Heart left ventricle (tissue), 13 donors: Measurements from ENCODE around the gene STAM.

Experiments used
- POLR2A ChIP-seq, 2 donors: fragments of 450-650 bp; IDR thresholded peaks; one replicate each; pipeline ENCODE4 v1.6.1; 2017; ENCODE audit warnings: antibody characterized with exemption in 2 of 2, mild to moderate bottlenecking in 2 of 2, moderate library complexity in 2 of 2
- TF ChIP-seq, protein P1 (sequence below), 12 donors: fragments of 200-600 bp; sonication (generic) in 4 of 12; IDR thresholded peaks; one replicate each; pipeline versions ENCODE4 v1.5.0 to v1.8.0; 2018 to 2022; ENCODE audit warnings: antibody characterized with exemption in 12 of 12, mild to moderate bottlenecking in 5 of 12
- donor health status: ischemic (EF 13 %, LVEDD 7.1; RV severe dilation, severe dysfunction).
- donor health status: DM: no; HTN: yes; CAD: no.
- donor health status: DM: no; HTN: no; CAD: no.
- donor health status: ischemic (EF 25% LVEDD 6.9; RV normal size, moderate dysfunction).
- donor health status: ischemic (EF 25% LVEDD 5.7; RV mildly dilated, moderate dysfunction).
- donor health status: ischemic (EF 35%, LVEDD 5.7; RV mildly dilated, moderate dysfunction).
- donor health status: nonischemic (EF 11% LVEDD 7.7; RV severe dilation, severe dysfunction).
- donor health status: DM: yes; HTN: yes; CAD: no.
- donor health status: PGD.
- donor health status: ischemic (EF 29% LVEDD 5.4; RV normal size, mild dysfunction).
- donor health status: nonischemic (EF 23%, LVEDD 6.1; RV moderate dilation, normal function).

- TF ChIP-seq, protein P1, sequence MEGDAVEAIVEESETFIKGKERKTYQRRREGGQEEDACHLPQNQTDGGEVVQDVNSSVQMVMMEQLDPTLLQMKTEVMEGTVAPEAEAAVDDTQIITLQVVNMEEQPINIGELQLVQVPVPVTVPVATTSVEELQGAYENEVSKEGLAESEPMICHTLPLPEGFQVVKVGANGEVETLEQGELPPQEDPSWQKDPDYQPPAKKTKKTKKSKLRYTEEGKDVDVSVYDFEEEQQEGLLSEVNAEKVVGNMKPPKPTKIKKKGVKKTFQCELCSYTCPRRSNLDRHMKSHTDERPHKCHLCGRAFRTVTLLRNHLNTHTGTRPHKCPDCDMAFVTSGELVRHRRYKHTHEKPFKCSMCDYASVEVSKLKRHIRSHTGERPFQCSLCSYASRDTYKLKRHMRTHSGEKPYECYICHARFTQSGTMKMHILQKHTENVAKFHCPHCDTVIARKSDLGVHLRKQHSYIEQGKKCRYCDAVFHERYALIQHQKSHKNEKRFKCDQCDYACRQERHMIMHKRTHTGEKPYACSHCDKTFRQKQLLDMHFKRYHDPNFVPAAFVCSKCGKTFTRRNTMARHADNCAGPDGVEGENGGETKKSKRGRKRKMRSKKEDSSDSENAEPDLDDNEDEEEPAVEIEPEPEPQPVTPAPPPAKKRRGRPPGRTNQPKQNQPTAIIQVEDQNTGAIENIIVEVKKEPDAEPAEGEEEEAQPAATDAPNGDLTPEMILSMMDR (IDR thresholded peaks at IDR 0.05): no peak
- no peak for TF ChIP-seq POLR2A (IDR thresholded peaks at IDR 0.05)
These were observed 36.9 kb upstream of the STAM start for GRCh38 chr10:17607060-17607459.
